Lower leg skin (tissue), 4 donors: Measurements from ENCODE around the gene TMEM176A. TPM values are rescaled to one million over a fixed set of nuclear protein-coding genes. Genes with fewer than 3 reads are reported as not detected.
"Not testable (repeated sequence)": the region's sequence is repeated elsewhere in the genome, so short reads cannot be mapped to it uniquely, and the experiment has no call there.

Experiments used
- DNase-seq, 2 donors: peaks; one replicate each; pipeline ENCODE4 v3.0.0-alpha.2; 2019; ENCODE audit warnings: low spot score in 2 of 2
- H3K4me3 ChIP-seq: fragments of 200-600 bp; sonication (generic); 2 replicates; pipeline ENCODE4 v1.5.1; 2017; ENCODE audit warnings: mild to moderate bottlenecking, low read depth; ENCODE audit not compliant: poor library complexity, severe bottlenecking
- POLR2A ChIP-seq, 2 donors: fragments of 450-650 bp; IDR thresholded peaks; one replicate each; pipeline ENCODE4 v1.6.1; 2016 to 2017; ENCODE audit warnings: antibody characterized with exemption in 2 of 2, mild to moderate bottlenecking in 1 of 2, moderate library complexity in 1 of 2
- WGBS, 2 donors: methylation state at CpG; one replicate each; pipeline ENCODE4 v1.1.5; 2018; 5-methylcytosine and 5-hydroxymethylcytosine counted together
- intact Hi-C: fragments of 100-400 bp; cut with DNase I; formaldehyde crosslinking; loops from one replicate; pipeline ENCODE4 v1.15.0; 2023; ENCODE audit warnings: low total_unique reads
- total RNA-seq, 4 donors: library from RNA; depleted of rRNA; stranded (reverse); fragments of >200 nt; gene quantifications; one replicate each; pipeline ENCODE4 v1.1.0, GENCODE V29; 2016
- TF ChIP-seq, protein P1 (sequence below), 3 donors: fragments of 450-650 bp; IDR thresholded peaks; one replicate each; pipeline ENCODE4 v1.5.1; 2016; ENCODE audit warnings: antibody characterized with exemption in 3 of 3, mild to moderate bottlenecking in 3 of 3, moderate library complexity in 2 of 3

Gene TMEM176A
- total RNA-seq, 4 donors from 2014 or later = 4.8 to 10.2 (median 9.5) TPM

DNA sequence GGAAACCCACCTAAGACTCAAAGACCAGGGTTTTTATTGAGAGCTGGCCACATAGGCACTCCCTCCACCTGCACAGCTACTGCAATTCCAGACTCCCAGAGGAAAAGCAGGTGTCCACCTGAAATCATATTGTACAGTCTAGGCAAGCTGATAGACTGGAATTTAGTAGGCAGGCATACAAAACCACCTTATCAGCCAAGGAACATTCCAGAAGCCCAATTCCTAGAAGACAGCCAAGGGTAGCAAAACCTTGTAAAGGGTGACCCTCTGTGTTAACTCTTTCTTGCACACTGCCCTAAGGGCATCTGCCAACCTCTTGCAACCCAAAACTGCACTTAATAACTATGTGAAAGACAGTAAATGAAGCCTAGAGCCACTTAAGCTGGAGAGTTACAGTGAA, 5.3 kb downstream of the TMEM176A start:
- TF ChIP-seq, protein P1, sequence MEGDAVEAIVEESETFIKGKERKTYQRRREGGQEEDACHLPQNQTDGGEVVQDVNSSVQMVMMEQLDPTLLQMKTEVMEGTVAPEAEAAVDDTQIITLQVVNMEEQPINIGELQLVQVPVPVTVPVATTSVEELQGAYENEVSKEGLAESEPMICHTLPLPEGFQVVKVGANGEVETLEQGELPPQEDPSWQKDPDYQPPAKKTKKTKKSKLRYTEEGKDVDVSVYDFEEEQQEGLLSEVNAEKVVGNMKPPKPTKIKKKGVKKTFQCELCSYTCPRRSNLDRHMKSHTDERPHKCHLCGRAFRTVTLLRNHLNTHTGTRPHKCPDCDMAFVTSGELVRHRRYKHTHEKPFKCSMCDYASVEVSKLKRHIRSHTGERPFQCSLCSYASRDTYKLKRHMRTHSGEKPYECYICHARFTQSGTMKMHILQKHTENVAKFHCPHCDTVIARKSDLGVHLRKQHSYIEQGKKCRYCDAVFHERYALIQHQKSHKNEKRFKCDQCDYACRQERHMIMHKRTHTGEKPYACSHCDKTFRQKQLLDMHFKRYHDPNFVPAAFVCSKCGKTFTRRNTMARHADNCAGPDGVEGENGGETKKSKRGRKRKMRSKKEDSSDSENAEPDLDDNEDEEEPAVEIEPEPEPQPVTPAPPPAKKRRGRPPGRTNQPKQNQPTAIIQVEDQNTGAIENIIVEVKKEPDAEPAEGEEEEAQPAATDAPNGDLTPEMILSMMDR (IDR thresholded peaks at IDR 0.05) = no peak
- no peak for TF ChIP-seq POLR2A (IDR thresholded peaks at IDR 0.05)
- intact Hi-C loops = no loop called here
- no peak overlapping the region for H3K4me3 ChIP-seq
- DNase-seq = no peak

DNA sequence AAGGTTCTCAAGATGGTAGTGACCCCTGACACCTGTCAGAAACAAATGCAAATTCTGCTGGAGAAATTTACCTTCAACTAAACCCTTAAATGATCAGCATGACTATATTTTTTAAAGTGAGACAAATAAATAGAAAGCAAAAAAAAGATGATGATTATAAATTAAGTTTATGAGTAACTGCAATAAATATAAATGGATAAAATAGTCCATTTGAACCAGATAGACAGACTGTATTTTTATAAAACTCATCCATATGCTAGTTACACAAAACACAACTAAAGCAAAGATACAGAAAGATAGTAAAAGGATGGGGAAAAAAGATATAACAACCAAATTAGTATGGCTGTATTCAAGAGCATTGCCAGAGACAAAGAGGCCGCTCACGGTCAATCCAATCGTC, 5.9 kb downstream of the TMEM176A start:
- intact Hi-C loops = no loop called here
- no peak overlapping the region for H3K4me3 ChIP-seq
- DNase-seq = no peak
- TF ChIP-seq POLR2A (IDR thresholded peaks at IDR 0.05) = no peak
- TF ChIP-seq, protein P1 (IDR thresholded peaks at IDR 0.05) = no peak
- WGBS, 2 donors = 92 to 96% methylated on average over 3 of the region's 3 CpGs

DNA sequence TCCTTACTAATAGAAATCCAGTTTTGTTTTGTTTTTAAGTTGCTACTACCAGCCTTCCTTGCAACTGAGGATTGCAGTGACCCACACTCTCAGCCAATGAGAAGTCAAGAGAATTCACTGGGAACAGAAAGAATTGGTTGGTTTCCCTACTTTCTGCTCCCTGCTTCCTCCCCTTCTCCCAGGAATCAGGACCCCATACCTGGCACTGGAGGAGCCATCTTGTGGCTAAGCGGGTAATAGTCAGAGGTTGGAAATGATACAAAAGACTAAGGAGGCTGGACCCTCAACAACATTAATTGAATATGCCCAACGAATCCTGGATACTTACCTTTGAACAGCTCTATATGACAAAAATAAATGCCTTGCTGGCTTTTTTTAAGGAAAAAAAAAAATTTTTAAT, 6.3 kb downstream of the TMEM176A start:
- no peak for DNase-seq
- WGBS, 2 donors = 64 to 88% methylated on average over 2 of the region's 2 CpGs
- intact Hi-C loops = no loop called here
- no peak overlapping the region for H3K4me3 ChIP-seq
- TF ChIP-seq, protein P1 (IDR thresholded peaks at IDR 0.05) = no peak
- no peak for TF ChIP-seq POLR2A (IDR thresholded peaks at IDR 0.05)

DNA sequence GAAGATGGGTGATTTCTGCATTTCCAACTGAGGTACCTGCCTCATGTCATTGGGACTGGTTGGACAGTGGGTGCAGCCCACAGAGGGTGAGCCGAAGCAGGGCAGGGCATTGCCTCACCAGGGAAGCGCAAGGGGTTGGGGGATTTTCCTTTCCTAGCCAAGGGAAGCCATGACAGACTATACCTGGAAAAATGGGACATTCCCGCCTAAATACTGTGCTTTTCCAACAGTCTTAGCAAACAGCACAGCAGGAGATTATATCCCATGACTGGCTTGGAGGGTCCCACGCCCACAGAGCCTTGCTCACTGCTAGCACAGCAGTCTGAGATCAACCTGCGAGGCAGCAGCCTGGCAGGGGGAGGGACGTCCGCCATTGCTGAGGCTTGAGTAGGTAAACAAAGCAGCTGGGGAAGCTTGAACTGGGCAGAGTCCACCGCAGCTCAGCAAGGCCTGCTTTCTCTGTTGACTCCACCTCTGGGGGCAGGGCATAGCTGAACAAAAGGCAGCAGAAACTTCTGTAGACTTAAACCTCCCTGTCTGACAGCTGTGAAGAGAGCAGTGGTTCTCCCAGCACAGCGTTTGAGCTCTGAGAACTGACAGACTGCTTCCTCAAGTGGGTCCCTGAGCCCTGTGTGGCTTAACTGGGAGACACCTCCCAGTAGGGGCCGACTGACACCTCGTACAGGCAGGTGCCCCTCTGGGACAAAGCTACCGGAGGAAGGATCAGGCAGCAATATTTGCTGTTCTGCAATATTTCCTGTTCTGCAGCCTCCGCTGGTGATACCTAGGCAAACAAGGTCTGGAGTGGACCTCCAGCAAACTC, 7.3 kb downstream of the TMEM176A start:
- intact Hi-C loops, DNase-seq, H3K4me3 ChIP-seq: not testable (repeated sequence)
- WGBS, 2 donors = 77 to 78% methylated on average over 13 of the region's 13 CpGs

DNA sequence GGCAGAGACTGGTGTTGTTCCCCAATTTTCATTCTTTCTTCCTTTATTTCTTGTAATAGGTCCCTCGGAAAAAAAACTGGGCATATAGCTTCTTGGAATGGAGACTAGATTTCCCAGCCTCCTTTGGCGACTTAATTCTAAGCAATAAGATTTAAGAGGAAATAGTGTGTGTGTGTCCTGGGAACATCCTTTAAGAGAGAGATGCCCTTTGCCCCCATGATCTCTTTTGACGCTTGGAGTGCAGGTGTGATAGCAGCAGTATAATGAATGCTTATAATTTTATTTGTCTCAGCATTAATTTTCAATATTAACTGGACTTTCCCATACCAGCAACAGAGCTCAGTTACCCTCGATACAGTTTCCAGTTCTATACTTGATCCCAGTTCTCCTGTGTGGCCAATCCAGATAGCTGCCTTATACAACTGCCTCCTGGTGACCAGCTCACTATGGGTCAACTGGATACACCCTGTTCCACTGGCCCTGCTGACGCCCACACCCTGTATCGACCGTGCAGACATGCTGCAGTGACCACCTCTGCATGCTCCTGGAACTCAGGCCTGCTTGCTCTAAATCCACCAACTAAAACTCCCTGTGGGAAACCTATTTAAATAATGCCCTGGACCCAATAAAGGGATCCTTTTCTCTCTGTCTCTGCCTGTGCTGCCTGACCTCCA, 13.9 kb downstream of the TMEM176A start:
- no peak for DNase-seq
- TF ChIP-seq, protein P1 (IDR thresholded peaks at IDR 0.05) = no peak
- no peak for TF ChIP-seq POLR2A (IDR thresholded peaks at IDR 0.05)
- intact Hi-C loops = no loop called here
- 69 to 75% methylated on average over 7 of the region's 7 CpGs for WGBS, 2 donors
- no peak overlapping the region for H3K4me3 ChIP-seq

DNA sequence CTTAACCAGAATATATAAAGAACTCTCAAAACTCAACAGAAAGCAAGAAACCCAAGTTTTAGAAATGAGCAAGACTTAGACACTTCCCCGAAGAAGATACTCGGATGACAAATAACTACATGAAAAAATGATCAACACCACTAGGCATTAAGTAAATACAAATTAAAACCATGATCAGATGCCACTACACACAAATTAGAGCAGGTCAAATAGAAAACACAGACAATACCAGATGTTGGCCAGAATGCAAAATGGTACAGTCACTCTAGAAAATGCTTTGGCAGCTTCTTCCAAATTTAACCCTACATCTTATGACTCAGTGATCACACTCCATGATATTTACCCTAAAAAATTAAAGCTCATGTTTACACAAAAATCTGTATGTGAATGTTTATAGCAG, 18.4 kb downstream of the TMEM176A start:
- TF ChIP-seq, protein P1 (IDR thresholded peaks at IDR 0.05) = no peak
- no peak for TF ChIP-seq POLR2A (IDR thresholded peaks at IDR 0.05)
- intact Hi-C loops = no loop called here
- WGBS, 2 donors = 63 to 72% methylated on average over 2 of the region's 2 CpGs
- no peak overlapping the region for H3K4me3 ChIP-seq
- no peak for DNase-seq
